HepG2 (cell line): Measurements from ENCODE around the gene PLEKHG4. TPM values are rescaled to one million over a fixed set of nuclear protein-coding genes. Genes with fewer than 3 reads are reported as not detected.

Experiments used
- ARHGAP35 ChIP-seq: sonication (generic); formaldehyde crosslinking; IDR thresholded peaks from 2 replicates; pipeline ENCODE4 v1.9.0; 2022; ENCODE audit warnings: mild to moderate bottlenecking, inconsistent platforms, moderate library complexity, missing genetic modification reagents, borderline replicate concordance
- ATF3 ChIP-seq: sonication (generic); formaldehyde crosslinking; IDR thresholded peaks from 2 replicates; pipeline ENCODE4 v1.4.0; 2020; ENCODE audit warnings: missing genetic modification reagents
- E2F5 ChIP-seq: sonication (generic); formaldehyde crosslinking; conservative IDR thresholded peaks from 2 replicates; pipeline ENCODE4 v1.4.0; 2020; ENCODE audit warnings: missing genetic modification reagents
- HOMEZ ChIP-seq: IDR thresholded peaks from 2 replicates; pipeline ENCODE4 v1.6.1; 2016; ENCODE audit warnings: low read depth
- JARID2 ChIP-seq: sonication (generic); formaldehyde crosslinking; IDR thresholded peaks from 2 replicates; pipeline ENCODE4 v1.8.1; 2023; ENCODE audit warnings: missing genetic modification reagents, inconsistent platforms; ENCODE audit not compliant: insufficient replicate concordance
- PAF1 ChIP-seq: IDR thresholded peaks from 2 replicates; pipeline ENCODE4 v1.6.1; 2016; ENCODE audit warnings: missing genetic modification reagents, missing compliant biosample characterization
- PLRG1 ChIP-seq: fragments of 450-650 bp; conservative IDR thresholded peaks from 2 replicates; pipeline ENCODE4 v1.6.1; 2016
- SSRP1 ChIP-seq: IDR thresholded peaks from 2 replicates; pipeline ENCODE4 v1.6.1; 2016; ENCODE audit warnings: control low read depth
- WIZ ChIP-seq: sonication (generic); formaldehyde crosslinking; IDR thresholded peaks from 2 replicates; pipeline ENCODE4 v1.5.1; 2020; ENCODE audit warnings: mild to moderate bottlenecking, missing genetic modification reagents
- ZFP36 ChIP-seq: fragments of 150-350 bp; IDR thresholded peaks from 2 replicates; pipeline ENCODE4 v1.6.1; 2018; ENCODE audit warnings: borderline replicate concordance, low read length, low read depth; ENCODE audit not compliant: partially characterized antibody
- ZNF12 ChIP-seq: sonication (generic); formaldehyde crosslinking; IDR thresholded peaks from 2 replicates; pipeline ENCODE4 v1.5.0; 2020; ENCODE audit warnings: missing genetic modification reagents
- ZNF143 ChIP-seq: sonication (generic); formaldehyde crosslinking; IDR thresholded peaks from 2 replicates; pipeline ENCODE4 v1.4.0; 2020; ENCODE audit warnings: missing genetic modification reagents
- ZNF205 ChIP-seq: IDR thresholded peaks from 2 replicates; pipeline ENCODE4 v1.6.1; 2018; ENCODE audit warnings: missing biosample characterization, missing genetic modification reagents
- ZNF549 ChIP-seq: sonication (generic); formaldehyde crosslinking; IDR thresholded peaks from 2 replicates; pipeline ENCODE4 v1.5.0; 2020; ENCODE audit warnings: missing genetic modification reagents
- ZNF558 ChIP-seq: sonication (generic); formaldehyde crosslinking; IDR thresholded peaks from 2 replicates; pipeline ENCODE4 v1.9.0; 2022; ENCODE audit warnings: mild to moderate bottlenecking, missing genetic modification reagents, borderline replicate concordance
- ZNF646 ChIP-seq: sonication (generic); formaldehyde crosslinking; IDR thresholded peaks from 2 replicates; pipeline ENCODE4 v1.9.0; 2021; ENCODE audit warnings: mild to moderate bottlenecking, missing genetic modification reagents
- ZNF691 ChIP-seq: sonication (generic); formaldehyde crosslinking; IDR thresholded peaks from 2 replicates; pipeline ENCODE4 v1.4.0; 2020; ENCODE audit warnings: missing genetic modification reagents, low read depth, mild to moderate bottlenecking, borderline replicate concordance
- ZNF704 ChIP-seq: sonication (generic); formaldehyde crosslinking; IDR thresholded peaks from 2 replicates; pipeline ENCODE4 v1.8.1; 2023; ENCODE audit warnings: mild to moderate bottlenecking, inconsistent platforms, moderate library complexity, missing genetic modification reagents, borderline replicate concordance
- polyA plus RNA-seq, 8 experiments: library from polyadenylated mRNA; depleted of rRNA in 3 of 8; stranded (reverse) in 7 of 8; unstranded in 1 of 8; fragments of >200 nt; fragmentation: Illumina TruSeq in 4 of 8; extraction: Trizol in 4 of 8; gene quantifications; 2 replicates each; pipeline versions ENCODE4 v1.2.1 to v1.2.3, GENCODE V29; 2011 to 2016; ENCODE audit warnings: low read depth in 4 of 8, missing spikeins in 1 of 8, mixed read lengths in 1 of 8; ENCODE audit not compliant: insufficient read depth in 1 of 8
- total RNA-seq, 5 experiments: library from RNA; depleted of rRNA; stranded (reverse); fragments of >200 nt; fragmentation: Illumina TruSeq; extraction: Trizol; gene quantifications; 2 replicates each; pipeline ENCODE4 v1.2.3, GENCODE V29; 2016; ENCODE audit warnings: low read depth in 1 of 5

The PLEKHG4 gene
- total and polyA plus RNA-seq, 2 of the 13 experiments (the other 11 are each of a cell fraction or from before 2014, with no cell fraction given): 7.1 to 13.6 TPM

- 0 out of 2 replicates have a peak, but pooled peaks have one; percentile 51 for TF ChIP-seq ZNF143 (CRISPR knock-in tag)
- TF ChIP-seq SSRP1 (CRISPR knock-in tag): peak; percentile 90
- TF ChIP-seq ATF3: peak; percentile 73
- TF ChIP-seq ARHGAP35 (CRISPR knock-in tag): peak; percentile 94
- no peak; the same call in 1 of the 2 replicates for TF ChIP-seq WIZ (CRISPR knock-in tag)
- no peak for TF ChIP-seq ZNF549 (CRISPR knock-in tag)
- TF ChIP-seq ZNF205 (CRISPR knock-in tag): peak; percentile 92
- no peak for TF ChIP-seq ZNF646 (CRISPR knock-in tag)
- peak; percentile 20; the same call in 1 of the 2 replicates for TF ChIP-seq ZNF12 (CRISPR knock-in tag)
- TF ChIP-seq JARID2 (CRISPR knock-in tag): peak; percentile 76
- TF ChIP-seq E2F5: peak; percentile 83; the same call in 1 of the 2 replicates
- TF ChIP-seq ZNF691 (CRISPR knock-in tag): no peak; the same call in 1 of the 2 replicates
- peak; percentile 89 for TF ChIP-seq ZNF704
- TF ChIP-seq ZNF558 (CRISPR knock-in tag): peak; percentile 96; the same call in 1 of the 2 replicates
- no peak for TF ChIP-seq PAF1
- no peak for TF ChIP-seq PLRG1
- TF ChIP-seq ZFP36: no peak
- TF ChIP-seq HOMEZ: peak; percentile 81
Measured at GRCh38 chr16:67246081-67246755, 33.1 kb upstream of the PLEKHG4 start (continued).
